Omental fat pad (tissue), 4 donors: ENCODE data around the gene HDAC1. TPM values are rescaled to one million over a fixed set of nuclear protein-coding genes. Genes with fewer than 3 reads are reported as not detected.
"Not testable (repeated sequence)": the region's sequence is repeated elsewhere in the genome, so short reads cannot be mapped to it uniquely, and the experiment has no call there.

ENCODE experiments used
- ATAC-seq: fragments of 150-250 bp; one replicate; pipeline ENCODE4 v1.9.1; 2016; ENCODE audit warnings: mild to moderate bottlenecking, moderate library complexity; ENCODE audit not compliant: low FRiP score
- DNase-seq: peaks from one replicate; pipeline ENCODE4 v3.0.0-alpha.2; 2019; ENCODE audit warnings: low spot score
- CTCF ChIP-seq, 3 donors: fragments of 450-650 bp; IDR thresholded peaks; one replicate each; pipeline ENCODE4 v1.5.1; 2016 to 2017; ENCODE audit warnings: antibody characterized with exemption in 3 of 3, mild to moderate bottlenecking in 3 of 3, moderate library complexity in 2 of 3
- total RNA-seq, 4 donors: library from RNA; depleted of rRNA; stranded (reverse); fragments of >200 nt; gene quantifications; one replicate each; pipeline ENCODE4 v1.1.0, GENCODE V29; 2016

HDAC1 gene
- total RNA-seq, 4 donors from 2014 or later, result 32.3 to 52.6 (median 39.5) TPM

GRCh38 chr1:32276032-32276782 lies 15.7 kb upstream of the HDAC1 start:
- TF ChIP-seq CTCF (IDR thresholded peaks at IDR 0.05), result no peak
- ATAC-seq, result no peak
- DNase-seq, result no peak

- DNase-seq, ATAC-seq: not testable (repeated sequence)
Observed at GRCh38 chr1:32284777-32285176, 7.1 kb upstream of the HDAC1 start.

DNA sequence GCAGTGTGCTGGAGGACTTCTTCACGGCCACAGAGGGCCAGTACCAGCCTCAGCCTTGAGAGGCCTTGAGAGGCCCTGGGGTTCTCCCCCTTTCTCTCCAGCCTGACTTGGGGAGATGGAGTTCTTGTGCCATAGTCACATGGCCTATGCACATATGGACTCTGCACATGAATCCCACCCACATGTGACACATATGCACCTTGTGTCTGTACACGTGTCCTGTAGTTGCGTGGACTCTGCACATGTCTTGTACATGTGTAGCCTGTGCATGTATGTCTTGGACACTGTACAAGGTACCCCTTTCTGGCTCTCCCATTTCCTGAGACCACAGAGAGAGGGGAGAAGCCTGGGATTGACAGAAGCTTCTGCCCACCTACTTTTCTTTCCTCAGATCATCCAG lies 6.2 kb upstream of the HDAC1 start:
- ATAC-seq, result no peak
- no peak for TF ChIP-seq CTCF (IDR thresholded peaks at IDR 0.05)

GRCh38 chr1:32286763-32287162 lies 5.1 kb upstream of the HDAC1 start:
- DNase-seq, result no peak
- no peak for ATAC-seq
- no peak for TF ChIP-seq CTCF (IDR thresholded peaks at IDR 0.05)

More for the DNA sequence above, 6.2 kb upstream of the HDAC1 start:
- no peak for DNase-seq

- no peak for DNase-seq
- TF ChIP-seq CTCF (IDR thresholded peaks at IDR 0.05), result no peak
- no peak for ATAC-seq
Observed at GRCh38 chr1:32289256-32289655, 2.6 kb upstream of the HDAC1 start.

DNA sequence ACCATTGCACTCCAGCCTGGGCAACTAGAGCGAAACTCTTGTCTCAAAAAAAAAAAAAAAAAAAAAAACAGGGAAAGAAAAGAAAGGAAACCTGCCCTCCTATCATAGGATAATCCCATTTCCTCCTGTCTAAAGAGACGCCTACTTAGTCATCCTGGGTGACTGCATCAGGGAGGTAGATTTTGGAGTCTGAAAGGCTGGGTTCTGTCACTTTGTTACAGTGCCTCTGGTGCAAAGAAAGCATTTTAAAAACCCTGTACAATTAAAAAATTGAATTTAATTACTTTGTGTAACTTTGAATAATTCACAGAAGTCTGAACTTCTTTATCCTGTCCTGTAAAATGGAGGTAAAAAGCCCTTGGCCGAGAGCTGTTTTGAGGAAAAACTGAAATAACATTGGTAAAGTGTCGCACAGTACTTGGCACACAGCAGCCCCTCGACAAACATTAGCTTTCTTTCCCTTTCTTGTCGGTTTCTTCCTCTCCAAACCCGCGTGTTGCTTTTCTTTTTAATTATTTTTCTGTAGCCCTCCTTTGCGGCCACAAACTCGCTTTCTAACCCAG lies 657 bp upstream of the HDAC1 start:
- ATAC-seq (no peak), DNase-seq (no peak)
- no peak for TF ChIP-seq CTCF (IDR thresholded peaks at IDR 0.05)

DNA sequence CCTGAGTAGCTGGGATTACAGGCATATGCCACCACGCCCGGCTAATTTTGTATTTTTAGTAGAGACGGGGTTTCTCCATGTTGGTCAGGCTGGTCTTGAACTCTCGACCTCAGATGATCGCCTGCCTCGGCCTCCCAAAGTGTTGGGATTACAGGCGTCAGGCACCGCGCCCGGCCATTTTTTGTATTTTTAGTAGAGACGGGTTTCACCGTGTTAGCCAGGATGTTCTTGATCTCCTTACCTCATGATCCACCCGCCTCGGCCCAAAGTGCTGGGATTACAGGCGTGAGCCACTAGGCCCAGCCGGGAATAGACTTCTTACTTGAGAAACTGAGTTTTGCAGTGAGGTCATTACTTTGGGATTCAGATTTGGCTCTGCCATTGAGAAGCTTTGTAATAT lies 6.3 kb downstream of the HDAC1 start:
- not testable (repeated sequence) for ATAC-seq, DNase-seq

DNA sequence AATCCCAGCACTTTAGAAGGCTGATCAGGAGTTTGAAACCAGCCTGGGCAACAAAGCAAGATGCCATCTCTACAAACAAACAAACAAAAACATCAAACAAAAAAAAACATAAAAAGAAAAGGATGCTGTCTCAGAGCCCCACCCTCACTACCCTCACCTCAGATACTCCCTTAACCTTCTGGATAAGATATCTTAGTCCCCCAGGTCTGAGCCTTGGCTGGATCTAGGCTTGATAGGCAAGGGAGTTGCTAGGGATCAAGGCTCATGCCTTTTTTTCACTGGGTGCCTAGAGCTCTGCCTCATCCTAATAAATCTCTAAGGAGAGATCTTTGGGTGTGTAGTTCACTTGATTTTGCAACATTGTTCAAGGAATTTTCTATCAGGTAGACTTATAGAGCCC lies 7.4 kb downstream of the HDAC1 start:
- TF ChIP-seq CTCF (IDR thresholded peaks at IDR 0.05), result no peak
- ATAC-seq (no peak), DNase-seq (no peak)
